WTC11 (cell line): Measurements from ENCODE around the gene SFMBT1. TPM values are rescaled to one million over a fixed set of nuclear protein-coding genes. Genes with fewer than 3 reads are reported as not detected.

Experiments
- ATAC-seq: fragments of 200-7000 bp; cut with Tn5 transposase; 2 replicates; pipeline ENCODE4 v1.10.0; 2021; ENCODE audit warnings: mild to moderate bottlenecking, moderate library complexity
- CTCF ChIA-PET: fragments of 300-600 bp; sonication (Branson Sonifier 250); formaldehyde crosslinking; loops from one replicate; lab custom pipeline; 2021; ENCODE audit warnings: antibody characterized with exemption; lab: Charles Lee
- POLR2A ChIA-PET: fragments of 350-600 bp; sonication (Branson Sonifier 250); formaldehyde crosslinking; loops from one replicate; lab custom pipeline; 2021; ENCODE audit warnings: antibody characterized with exemption; lab: Charles Lee
- DNase-seq: peaks from one replicate; pipeline ENCODE4 v3.0.0; 2021; ENCODE audit warnings: low spot score
- H3K27ac Mint-ChIP-seq: 2 replicates; pipeline ENCODE4 v1.8.0; 2021; ENCODE audit warnings: mixed read lengths
- H3K27me3 Mint-ChIP-seq: 2 replicates; pipeline ENCODE4 v1.8.0; 2021; ENCODE audit warnings: low read depth, mild to moderate bottlenecking, moderate library complexity, mixed read lengths
- H3K36me3 Mint-ChIP-seq: 2 replicates; pipeline ENCODE4 v1.8.0; 2021; ENCODE audit warnings: mixed read lengths
- H3K4me1 Mint-ChIP-seq: 2 replicates; pipeline ENCODE4 v1.8.0; 2022; ENCODE audit warnings: mixed read lengths
- H3K4me3 Mint-ChIP-seq: 2 replicates; pipeline ENCODE4 v1.8.0; 2021; ENCODE audit warnings: mild to moderate bottlenecking, moderate library complexity, mixed read lengths
- H3K9me3 Mint-ChIP-seq: 2 replicates; pipeline ENCODE4 v1.8.0; 2021; ENCODE audit warnings: mixed read lengths
- CREM ChIP-seq: sonication (generic); formaldehyde crosslinking; IDR thresholded peaks from 2 replicates; pipeline ENCODE4 v1.8.1; 2022; ENCODE audit warnings: mild to moderate bottlenecking, missing genetic modification reagents, moderate library complexity
- CTCF ChIP-seq: fragments of 200-600 bp; IDR thresholded peaks from 2 replicates; pipeline ENCODE4 v1.8.0; 2022; ENCODE audit warnings: antibody characterized with exemption
- ETV6 ChIP-seq: sonication (generic); formaldehyde crosslinking; IDR thresholded peaks from 2 replicates; pipeline ENCODE4 v1.8.1; 2022; ENCODE audit warnings: mild to moderate bottlenecking, missing genetic modification reagents
- FOXP1 ChIP-seq: sonication (generic); formaldehyde crosslinking; IDR thresholded peaks from 2 replicates; pipeline ENCODE4 v1.8.0; 2022; ENCODE audit warnings: missing genetic modification reagents, mild to moderate bottlenecking, moderate library complexity, borderline replicate concordance
- GRHL2 ChIP-seq: fragments of 250-450 bp; sonication (Bioruptor Pico); IDR thresholded peaks from 2 replicates; pipeline ENCODE4 v1.8.0; 2022; ENCODE audit warnings: mild to moderate bottlenecking, moderate library complexity; ENCODE audit not compliant: insufficient replicate concordance, severe bottlenecking
- GTF2I ChIP-seq: fragments of 250-450 bp; sonication (Bioruptor Pico); conservative IDR thresholded peaks from 2 replicates; pipeline ENCODE4 v1.4.0; 2021; ENCODE audit warnings: mild to moderate bottlenecking
- HMGXB4 ChIP-seq: sonication (generic); formaldehyde crosslinking; IDR thresholded peaks from 2 replicates; pipeline ENCODE4 v1.8.1; 2023; ENCODE audit warnings: mild to moderate bottlenecking, moderate library complexity, missing genetic modification reagents
- MXD4 ChIP-seq: fragments of 250-450 bp; sonication (Bioruptor Pico); IDR thresholded peaks from 2 replicates; pipeline ENCODE4 v1.8.0; 2021; ENCODE audit warnings: mild to moderate bottlenecking, moderate library complexity, borderline replicate concordance
- NFYB ChIP-seq: sonication (generic); formaldehyde crosslinking; conservative IDR thresholded peaks from 2 replicates; pipeline ENCODE4 v1.8.0; 2022; ENCODE audit warnings: low read depth, missing genetic modification reagents
- NR1H2 ChIP-seq: sonication (generic); formaldehyde crosslinking; IDR thresholded peaks from 2 replicates; pipeline ENCODE4 v1.9.0; 2021; ENCODE audit warnings: mild to moderate bottlenecking, moderate library complexity, missing genetic modification reagents
- NR2C2 ChIP-seq: sonication (generic); formaldehyde crosslinking; IDR thresholded peaks from 2 replicates; pipeline ENCODE4 v1.8.0; 2022; ENCODE audit warnings: mild to moderate bottlenecking, missing genetic modification reagents
- PRDM15 ChIP-seq: sonication (generic); formaldehyde crosslinking; IDR thresholded peaks from 2 replicates; pipeline ENCODE4 v1.8.0; 2022; ENCODE audit warnings: missing genetic modification reagents
- TP53 ChIP-seq: sonication (generic); formaldehyde crosslinking; IDR thresholded peaks from 2 replicates; pipeline ENCODE4 v1.8.1; 2023; ENCODE audit warnings: mild to moderate bottlenecking, missing genetic modification reagents
- ZBTB43 ChIP-seq: sonication (generic); formaldehyde crosslinking; IDR thresholded peaks from 2 replicates; pipeline ENCODE4 v1.8.1; 2023; ENCODE audit warnings: mild to moderate bottlenecking, missing genetic modification reagents
- ZNF138 ChIP-seq: sonication (generic); formaldehyde crosslinking; conservative IDR thresholded peaks from 2 replicates; pipeline ENCODE4 v1.8.1; 2022; ENCODE audit warnings: mild to moderate bottlenecking, moderate library complexity, missing genetic modification reagents
- ZNF219 ChIP-seq: sonication (generic); formaldehyde crosslinking; IDR thresholded peaks from 2 replicates; pipeline ENCODE4 v1.8.0; 2023; ENCODE audit warnings: missing genetic modification reagents, mild to moderate bottlenecking, borderline replicate concordance
- ZNF396 ChIP-seq: fragments of 250-450 bp; sonication (Bioruptor Pico); IDR thresholded peaks from 2 replicates; pipeline ENCODE4 v1.8.0; 2021; ENCODE audit warnings: mild to moderate bottlenecking, moderate library complexity, borderline replicate concordance
- ZNF512 ChIP-seq: sonication (generic); formaldehyde crosslinking; IDR thresholded peaks from 2 replicates; pipeline ENCODE4 v1.8.1; 2022; ENCODE audit warnings: missing genetic modification reagents, borderline replicate concordance
- total RNA-seq: library from RNA; stranded (reverse); gene quantifications from 3 replicates; pipeline ENCODE4 v1.2.3, GENCODE V29; 2021

Gene SFMBT1
- total RNA-seq, 1 experiment from 2014 or later, result 20.9 TPM

- peak; percentile 95; the same call in 1 of the 2 replicates for TF ChIP-seq HMGXB4
- no peak for TF ChIP-seq MXD4
- TF ChIP-seq ZNF396 (CRISPR knock-in tag), result no peak
These were observed 598 bp upstream of the SFMBT1 start (continued) for GRCh38 chr3:53046171-53047170.

- POLR2A ChIA-PET, result no interaction called here
- peaks cover 42% of the 10 kb centered on the region for H3K27me3 Mint-ChIP-seq
- TF ChIP-seq NR1H2 (CRISPR knock-in tag), result no peak
- no peak for TF ChIP-seq ETV6 (CRISPR knock-in tag)
- 0 out of 2 replicates have a peak, but pooled peaks have one; percentile 29 for TF ChIP-seq TP53
- TF ChIP-seq NR2C2 (CRISPR knock-in tag), result no peak
- 0 out of 2 replicates have a peak, but pooled peaks have one; percentile 31 for TF ChIP-seq FOXP1
- TF ChIP-seq HMGXB4, result peak; percentile 53; the same call in 1 of the 2 replicates
- TF ChIP-seq, all 79 proteins: peak for 3
- Mint-ChIP-seq H3K27ac (peak overlapping the region; percentile 55; the same call in 1 of the 2 replicates), H3K36me3 (no peaks in the 10 kb centered on the region), H3K4me3 (peak overlapping the region; percentile 90), H3K4me1 (peaks cover 32% of the 10 kb centered on the region), H3K9me3 (no peaks in the 10 kb centered on the region)
- ATAC-seq, result peak; percentile 12
- DNase-seq, result peak; percentile 42
- CTCF ChIA-PET, result interaction anchor here (0.6 to 2.8 kb wide), 6 partner anchors 9 to 110 kb away, joined by 3 to 9 read pairs (median 6); no protein-coding TSS in a partner anchor
These were observed 959 bp downstream of the SFMBT1 start for GRCh38 chr3:53044711-53045517.

GRCh38 chr3:53044371-53044710 lies 1.5 kb downstream of the SFMBT1 start:
- Mint-ChIP-seq H3K4me3 (peak overlapping the region; percentile 90), H3K27ac (no peak overlapping the region), H3K27me3 (peaks cover 42% of the 10 kb centered on the region), H3K9me3 (no peaks in the 10 kb centered on the region), H3K4me1 (peaks cover 32% of the 10 kb centered on the region), H3K36me3 (no peaks in the 10 kb centered on the region)
- ChIA-PET POLR2A (no interaction called here), CTCF (interaction anchor here (1.0 kb wide), 1 partner anchor 9 kb away, joined by 4 read pairs; no protein-coding TSS in a partner anchor)
- no peak for ATAC-seq
- DNase-seq, result no peak
- TF ChIP-seq CREM (CRISPR knock-in tag), result no peak
- TF ChIP-seq NFYB (CRISPR knock-in tag), result no peak
- no peak for TF ChIP-seq CTCF
- no peak for TF ChIP-seq PRDM15 (CRISPR knock-in tag)
- TF ChIP-seq ZNF512 (CRISPR knock-in tag), result no peak
- TF ChIP-seq ZNF138, result no peak
- TF ChIP-seq GRHL2 (CRISPR knock-in tag), result no peak
- TF ChIP-seq ZBTB43 (CRISPR knock-in tag), result no peak
- no peak for TF ChIP-seq ZNF219 (CRISPR knock-in tag)
- TF ChIP-seq GTF2I (CRISPR knock-in tag), result no peak
